Esophagus squamous epithelium (tissue), 5 donors: Measurements from ENCODE around the gene BACE2. TPM values are rescaled to one million over a fixed set of nuclear protein-coding genes. Genes with fewer than 3 reads are reported as not detected.
A peak's percentile ranks its signal among the peaks of the same experiment; 100 is the strongest.

Source experiments
- DNase-seq: peaks from one replicate; lab custom pipeline; 2025; lab: John Stamatoyannopoulos, UW
- H3K27ac ChIP-seq, 4 donors: fragments of 200-600 bp; sonication (generic); one replicate each; pipeline ENCODE4 v1.5.1; 2016 to 2019; ENCODE audit warnings: mild to moderate bottlenecking in 1 of 4
- H3K27me3 ChIP-seq, 4 donors: fragments of 200-600 bp; sonication (generic); 1 replicate in 3 of 4; 2 replicates in 1 of 4; pipeline versions ENCODE4 v1.5.1 to v1.6.0; 2017 to 2021; ENCODE audit warnings: antibody characterized with exemption in 1 of 4
- H3K36me3 ChIP-seq, 3 donors: fragments of 200-600 bp; sonication (generic); one replicate each; pipeline ENCODE4 v1.5.1; 2016 to 2019
- H3K4me1 ChIP-seq, 3 donors: fragments of 200-600 bp; sonication (generic); one replicate each; pipeline ENCODE4 v1.5.1; 2017 to 2019
- H3K4me3 ChIP-seq, 4 donors: fragments of 200-600 bp; sonication (generic); 1 replicate in 3 of 4; 2 replicates in 1 of 4; pipeline ENCODE4 v1.5.1; 2016 to 2019; ENCODE audit warnings: mild to moderate bottlenecking in 2 of 4, moderate library complexity in 1 of 4
- H3K9me3 ChIP-seq, 3 donors: fragments of 200-600 bp; sonication (generic); one replicate each; pipeline ENCODE4 v1.5.1; 2016 to 2019
- CTCF ChIP-seq, 6 experiments: fragments of 450-650 bp in 4 of 6; fragments of 200-600 bp in 2 of 6; sonication (generic) in 2 of 6; IDR thresholded peaks; one replicate each; pipeline ENCODE4 v1.5.1; 2016 to 2019; ENCODE audit warnings: antibody characterized with exemption in 6 of 6, mild to moderate bottlenecking in 4 of 6, moderate library complexity in 4 of 6
- POLR2A ChIP-seq, 4 donors: fragments of 450-650 bp; IDR thresholded peaks; one replicate each; pipeline ENCODE4 v1.6.1; 2017; ENCODE audit warnings: antibody characterized with exemption in 4 of 4, mild to moderate bottlenecking in 4 of 4, moderate library complexity in 3 of 4
- whole genome bisulfite sequencing, 2 donors: methylation state at CpG; one replicate each; pipeline ENCODE4 v1.1.5; 2018; 5-methylcytosine and 5-hydroxymethylcytosine counted together
- intact Hi-C: fragments of 100-400 bp; cut with DNase I; formaldehyde crosslinking; loops from one replicate; pipeline ENCODE4 v1.15.0; 2022
- total RNA-seq, 4 donors: library from RNA; depleted of rRNA; stranded (reverse); fragments of >200 nt; gene quantifications; one replicate each; pipeline ENCODE4 v1.1.0, GENCODE V29; 2016
- donor health status: DM: yes; HTN: yes; CAD: no.

The BACE2 gene
- total RNA-seq, 4 donors from 2014 or later = 32.8 to 51.5 (median 47.1) TPM

GRCh38 chr21:41170859-41171609, 3.1 kb downstream of the BACE2 start:
- intact Hi-C loops = no loop called here
- WGBS, 2 donors = 30 to 46% methylated on average over 15 of the region's 15 CpGs
- H3K36me3 ChIP-seq = peaks cover 0 to 5% (median 0%) of the 10 kb centered on the region in 3 donors
- H3K9me3 ChIP-seq = no peaks in the 10 kb centered on the region
- no peak for DNase-seq
- H3K27ac ChIP-seq = peak overlapping the region; percentile 73 to 96 (median 91)
- peaks cover 0 to 12% (median 0%) of the 10 kb centered on the region in 4 donors for H3K27me3 ChIP-seq
- TF ChIP-seq POLR2A (IDR thresholded peaks at IDR 0.05) (peak in 1 of 4 donors; percentile 33), CTCF (IDR thresholded peaks at IDR 0.05) (no peak)
- peak overlapping the region in 3 of 4 donors; percentile 3 to 92 (median 10) for H3K4me3 ChIP-seq
- H3K4me1 ChIP-seq = peaks cover 15 to 82% (median 24%) of the 10 kb centered on the region in 3 donors

GRCh38 chr21:41175080-41175479, 7.1 kb downstream of the BACE2 start:
- Histone ChIP-seq H3K27ac (no peak overlapping the region), H3K36me3 (peaks cover 0 to 5% (median 0%) of the 10 kb centered on the region in 3 donors), H3K4me3 (no peak overlapping the region), H3K27me3 (no peaks in the 10 kb centered on the region), H3K9me3 (no peaks in the 10 kb centered on the region), H3K4me1 (peaks cover 9 to 84% (median 25%) of the 10 kb centered on the region in 3 donors)
- 88 to 89% methylated on average over 5 to 6 of the region's 6 CpGs for WGBS, 2 donors
- intact Hi-C loops = no loop called here
- DNase-seq = no peak
- TF ChIP-seq POLR2A (IDR thresholded peaks at IDR 0.05) (no peak), CTCF (IDR thresholded peaks at IDR 0.05) (no peak)

- 66 to 86% methylated on average over 3 of the region's 3 CpGs for WGBS, 2 donors
- Histone ChIP-seq H3K4me1 (peaks cover 0 to 78% (median 11%) of the 10 kb centered on the region in 3 donors), H3K27ac (no peak overlapping the region), H3K36me3 (peaks cover 0 to 5% (median 0%) of the 10 kb centered on the region in 3 donors), H3K9me3 (no peaks in the 10 kb centered on the region), H3K4me3 (no peak overlapping the region), H3K27me3 (no peaks in the 10 kb centered on the region)
- no peak for DNase-seq
- TF ChIP-seq POLR2A (IDR thresholded peaks at IDR 0.05) (no peak), CTCF (IDR thresholded peaks at IDR 0.05) (no peak)
- intact Hi-C loops = no loop called here
Measured at GRCh38 chr21:41176846-41177245, 8.9 kb downstream of the BACE2 start.

GRCh38 chr21:41180752-41181151, 12.8 kb downstream of the BACE2 start:
- WGBS, 2 donors = 62 to 71% methylated on average over 4 of the region's 4 CpGs
- DNase-seq = no peak
- intact Hi-C loops = no loop called here

More at GRCh38 chr21:41180752-41181151, 12.8 kb downstream of the BACE2 start:
- peak overlapping the region in 1 of 4 donors; percentile 2 for H3K27ac ChIP-seq
- TF ChIP-seq POLR2A (IDR thresholded peaks at IDR 0.05) (no peak), CTCF (IDR thresholded peaks at IDR 0.05) (no peak)
- peaks cover 0 to 72% (median 10%) of the 10 kb centered on the region in 3 donors for H3K4me1 ChIP-seq
- no peaks in the 10 kb centered on the region for H3K27me3 ChIP-seq
- H3K4me3 ChIP-seq = no peak overlapping the region
- H3K9me3 ChIP-seq = no peaks in the 10 kb centered on the region
- no peaks in the 10 kb centered on the region for H3K36me3 ChIP-seq
